Panc1 (cell line): Measurements from ENCODE around the gene TDRD7. TPM values are rescaled to one million over a fixed set of nuclear protein-coding genes. Genes with fewer than 3 reads are reported as not detected.

ENCODE experiments used
- ATAC-seq: fragments of 200-7000 bp; cut with Tn5 transposase; 2 replicates; pipeline ENCODE4 v1.9.1; 2020; ENCODE audit warnings: mild to moderate bottlenecking, moderate library complexity
- BruUV-seq: library from RNA; stranded (reverse); fragments of 400-500 nt; replicated peaks from 2 replicates; lab custom pipeline; 2021; lab: Mats Ljungman, UMichigan
- CTCF ChIA-PET: fragments of 300-600 bp; sonication (Branson Sonifier 250); formaldehyde crosslinking; loops from one replicate; lab custom pipeline; 2022; ENCODE audit warnings: antibody characterized with exemption; lab: Charles Lee
- POLR2A ChIA-PET: fragments of 300-600 bp; sonication (Branson Sonifier 250); formaldehyde crosslinking; loops from one replicate; lab custom pipeline; 2022; ENCODE audit warnings: antibody characterized with exemption; lab: Charles Lee
- DNase-seq: peaks from one replicate; pipeline ENCODE4 v3.0.0-alpha.2; 2010; ENCODE audit warnings: low read depth, low spot score
- H3K27ac ChIP-seq: 2 replicates; pipeline ENCODE4 v1.5.1; 2011; ENCODE audit warnings: mild to moderate bottlenecking, low read length, inconsistent platforms
- H3K27me3 ChIP-seq: fragments of 200-500 bp; sonication (Bioruptor generic); 2 replicates; pipeline ENCODE4 v1.6.0; 2014; ENCODE audit warnings: low read length, inconsistent platforms; ENCODE audit not compliant: control insufficient read depth, insufficient read depth
- H3K36me3 ChIP-seq: fragments of 200-500 bp; sonication (Bioruptor generic); 2 replicates; pipeline ENCODE4 v1.5.1; 2014; ENCODE audit warnings: inconsistent platforms, mild to moderate bottlenecking, low read length, moderate library complexity; ENCODE audit not compliant: control insufficient read depth, insufficient read depth
- H3K4me1 ChIP-seq: 2 replicates; pipeline ENCODE4 v1.5.1; 2011; ENCODE audit warnings: inconsistent platforms, mild to moderate bottlenecking, low read length, moderate library complexity; ENCODE audit not compliant: control insufficient read depth, insufficient read depth
- H3K4me3 ChIP-seq, 2 experiments: 2 replicates each; pipeline ENCODE4 v1.5.1; 2011 to 2012; ENCODE audit warnings: low read depth in 2 of 2, low read length in 2 of 2, mild to moderate bottlenecking in 2 of 2, inconsistent platforms in 1 of 2, moderate library complexity in 1 of 2
- H3K9me3 ChIP-seq: fragments of 200-500 bp; sonication (Bioruptor generic); 2 replicates; pipeline ENCODE4 v1.5.1; 2014; ENCODE audit warnings: low read depth, mild to moderate bottlenecking, inconsistent platforms, low read length, moderate library complexity; ENCODE audit not compliant: control insufficient read depth, insufficient read depth
- POLR2AphosphoS5 ChIP-seq: IDR thresholded peaks from 2 replicates; pipeline ENCODE4 v1.6.1; 2012; ENCODE audit warnings: mild to moderate bottlenecking, low read depth, low read length, moderate library complexity
- REST ChIP-seq, 2 experiments: IDR thresholded peaks; 2 replicates each; pipeline ENCODE4 v1.6.1; 2011 to 2012; ENCODE audit warnings: low read depth in 2 of 2, control low read depth in 1 of 2, low read length in 1 of 2, mild to moderate bottlenecking in 1 of 2, moderate library complexity in 1 of 2; ENCODE audit not compliant: insufficient read depth in 1 of 2
- SIN3A ChIP-seq: IDR thresholded peaks from 2 replicates; pipeline ENCODE4 v1.6.1; 2012; ENCODE audit warnings: low read depth, mild to moderate bottlenecking, low read length, moderate library complexity, borderline replicate concordance; ENCODE audit not compliant: insufficient read depth
- TCF7L2 ChIP-seq: IDR thresholded peaks from 2 replicates; pipeline ENCODE4 v1.6.1; 2011; ENCODE audit warnings: mild to moderate bottlenecking, low read depth, low read length, inconsistent platforms
- in situ Hi-C: cut with HindIII; loops from 2 replicates; pipeline ENCODE4 v1.10.0; 2016; ENCODE audit warnings: low sequenced_read_pairs, low pct_unique_long_range_greater_than_20kb
- intact Hi-C: fragments of 100-400 bp; cut with micrococcal nuclease; formaldehyde crosslinking; loops from one replicate; pipeline ENCODE4 v1.10.0; 2022; ENCODE audit not compliant: unreplicated experiment
- total RNA-seq: library from RNA; stranded (reverse); gene quantifications from one replicate; pipeline ENCODE4 v1.2.1, GENCODE V29; 2021; ENCODE audit not compliant: unreplicated experiment
- TF ChIP-seq, protein P1 (sequence below): fragments of 450-650 bp; IDR thresholded peaks from 2 replicates; pipeline ENCODE4 v1.5.1; 2017; ENCODE audit warnings: mild to moderate bottlenecking

TDRD7 gene
- total RNA-seq, 1 experiment from 2014 or later, result 10.6 TPM

- no peak for ATAC-seq
- H3K4me3 ChIP-seq, result no peak overlapping the region; a peak in 2 of 4 replicates
- DNase-seq, result no peak
- ChIA-PET CTCF (interaction anchor here (1.4 kb wide), 1 partner anchor 185 kb away, joined by 8 read pairs; no protein-coding TSS in a partner anchor), POLR2A (no interaction called here)
- no peaks in the 10 kb centered on the region for H3K9me3 ChIP-seq
- H3K27me3 ChIP-seq, result peaks cover 2% of the 10 kb centered on the region; the same call in 1 of the 2 replicates
- no TSS peak for BruUV-seq
- peaks cover 3% of the 10 kb centered on the region; the same call in 1 of the 2 replicates for H3K4me1 ChIP-seq
- no peaks in the 10 kb centered on the region for H3K36me3 ChIP-seq
- TF ChIP-seq REST (IDR thresholded peaks at IDR 0.05; ENCODE audit: insufficient read depth in 1 of 2, low read depth in 2 of 2, low read length in 1 of 2) (no peak), TCF7L2 (no peak), POLR2AphosphoS5 (no peak), SIN3A (no peak)
- TF ChIP-seq, protein P1, sequence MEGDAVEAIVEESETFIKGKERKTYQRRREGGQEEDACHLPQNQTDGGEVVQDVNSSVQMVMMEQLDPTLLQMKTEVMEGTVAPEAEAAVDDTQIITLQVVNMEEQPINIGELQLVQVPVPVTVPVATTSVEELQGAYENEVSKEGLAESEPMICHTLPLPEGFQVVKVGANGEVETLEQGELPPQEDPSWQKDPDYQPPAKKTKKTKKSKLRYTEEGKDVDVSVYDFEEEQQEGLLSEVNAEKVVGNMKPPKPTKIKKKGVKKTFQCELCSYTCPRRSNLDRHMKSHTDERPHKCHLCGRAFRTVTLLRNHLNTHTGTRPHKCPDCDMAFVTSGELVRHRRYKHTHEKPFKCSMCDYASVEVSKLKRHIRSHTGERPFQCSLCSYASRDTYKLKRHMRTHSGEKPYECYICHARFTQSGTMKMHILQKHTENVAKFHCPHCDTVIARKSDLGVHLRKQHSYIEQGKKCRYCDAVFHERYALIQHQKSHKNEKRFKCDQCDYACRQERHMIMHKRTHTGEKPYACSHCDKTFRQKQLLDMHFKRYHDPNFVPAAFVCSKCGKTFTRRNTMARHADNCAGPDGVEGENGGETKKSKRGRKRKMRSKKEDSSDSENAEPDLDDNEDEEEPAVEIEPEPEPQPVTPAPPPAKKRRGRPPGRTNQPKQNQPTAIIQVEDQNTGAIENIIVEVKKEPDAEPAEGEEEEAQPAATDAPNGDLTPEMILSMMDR, result no peak
- intact Hi-C loops (no loop called here), in situ Hi-C loops (no loop called here)
- no peak overlapping the region for H3K27ac ChIP-seq
These were observed 1.6 kb downstream of the TDRD7 start for GRCh38 chr9:97413462-97413861.

DNA sequence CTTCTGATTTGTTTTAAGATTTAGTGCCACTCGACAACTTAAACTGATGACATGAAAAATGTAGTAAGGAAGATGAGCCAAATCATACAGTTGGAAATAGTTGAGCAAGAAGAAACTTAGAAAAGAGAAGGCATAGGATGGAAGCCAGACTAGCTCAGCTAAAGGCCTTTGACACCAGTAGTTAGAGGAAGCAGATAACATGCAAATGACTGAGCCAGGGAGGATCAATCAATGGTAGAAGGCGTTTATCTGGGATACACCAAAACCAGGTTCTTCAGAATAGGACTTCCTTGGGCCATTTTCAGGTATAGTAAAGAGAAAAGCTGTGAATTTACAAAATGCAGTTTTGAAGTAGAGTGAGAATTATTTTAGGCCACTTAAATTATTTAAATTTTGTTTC, 3.2 kb downstream of the TDRD7 start:
- Histone ChIP-seq H3K4me3 (no peak overlapping the region), H3K36me3 (no peaks in the 10 kb centered on the region), H3K4me1 (peaks cover 3% of the 10 kb centered on the region; the same call in 1 of the 2 replicates), H3K9me3 (no peaks in the 10 kb centered on the region), H3K27ac (no peak overlapping the region), H3K27me3 (0 out of 2 replicates have a peak, but pooled peaks cover 2% of the 10 kb centered on the region)
- in situ Hi-C loops (no loop called here), intact Hi-C loops (no loop called here)
- no peak for DNase-seq
- POLR2A ChIA-PET, result interaction anchor here (0.6 kb wide), 1 partner anchor 177 kb away, joined by 3 read pairs; no protein-coding TSS in a partner anchor
- TF ChIP-seq TCF7L2 (no peak), SIN3A (no peak), REST (IDR thresholded peaks at IDR 0.05; ENCODE audit: insufficient read depth in 1 of 2, low read depth in 2 of 2, low read length in 1 of 2) (no peak), POLR2AphosphoS5 (no peak)
- TF ChIP-seq, protein P1, result no peak
- ATAC-seq, result no peak
- CTCF ChIA-PET, result no interaction called here
- BruUV-seq, result no TSS peak
